HL-60/S4 (cell line): ENCODE data around the gene UMODL1.

Source experiments
- in situ Hi-C: fragments of 300-500 bp; cut with MboI; formaldehyde crosslinking; loops from 2 replicates; pipeline ENCODE4 v1.14.3; 2022; ENCODE audit warnings: low sequenced_read_pairs

Gene UMODL1

GRCh38 chr21:42156690-42157605 lies 85.8 kb downstream of the UMODL1 start:
- in situ Hi-C loops: no loop called here

- in situ Hi-C loops: no loop called here
These were observed 86.6 kb downstream of the UMODL1 start for GRCh38 chr21:42157606-42158310.

- in situ Hi-C loops: no loop called here
These were observed 87.7 kb downstream of the UMODL1 start for GRCh38 chr21:42158846-42159245.

- in situ Hi-C loops: no loop called here
These were observed 88.5 kb downstream of the UMODL1 start for GRCh38 chr21:42159560-42160110.

GRCh38 chr21:42160111-42160721 lies 89.1 kb downstream of the UMODL1 start:
- in situ Hi-C loops: no loop called here

GRCh38 chr21:42160765-42161164 lies 89.6 kb downstream of the UMODL1 start:
- in situ Hi-C loops: no loop called here

- in situ Hi-C loops: no loop called here
These were observed 90.4 kb downstream of the UMODL1 start for GRCh38 chr21:42161401-42161955.

- in situ Hi-C loops: no loop called here
These were observed 91.0 kb downstream of the UMODL1 start for GRCh38 chr21:42161956-42162681.

GRCh38 chr21:42162831-42163510 lies 91.9 kb downstream of the UMODL1 start:
- in situ Hi-C loops: no loop called here

GRCh38 chr21:42163511-42163863 lies 92.4 kb downstream of the UMODL1 start:
- in situ Hi-C loops: no loop called here

- in situ Hi-C loops: no loop called here
These were observed 93.1 kb downstream of the UMODL1 start for GRCh38 chr21:42164064-42164789.

GRCh38 chr21:42164818-42165217 lies 93.7 kb downstream of the UMODL1 start:
- in situ Hi-C loops: no loop called here

- in situ Hi-C loops: no loop called here
These were observed 94.8 kb downstream of the UMODL1 start for GRCh38 chr21:42165901-42166300.

GRCh38 chr21:42169758-42170157 lies 98.6 kb downstream of the UMODL1 start:
- in situ Hi-C loops: loop anchor here (5.0 kb wide), 1 partner anchor 98 kb away; no protein-coding TSS in a partner anchor

GRCh38 chr21:42171091-42172053 lies 100.3 kb downstream of the UMODL1 start:
- in situ Hi-C loops: loop anchor here (5.0 kb wide), 1 partner anchor 96 kb away; no protein-coding TSS in a partner anchor

GRCh38 chr21:42172596-42173483 lies 101.7 kb downstream of the UMODL1 start:
- in situ Hi-C loops: loop anchor here (5.0 kb wide), 1 partner anchor 94 kb away; no protein-coding TSS in a partner anchor

- in situ Hi-C loops: loop anchor here (5.0 kb wide), 1 partner anchor 93 kb away; no protein-coding TSS in a partner anchor
These were observed 103.1 kb downstream of the UMODL1 start for GRCh38 chr21:42174173-42174572.
